ENCODE measurements around the gene STUM.
"Not testable (repeated sequence)": the region's sequence is repeated elsewhere in the genome, so short reads cannot be mapped to it uniquely, and the experiment has no call there.

Gene STUM

GRCh38 chr1:226627924-226628611, 79.5 kb downstream of the STUM start:
- DNase-seq (ENCODE audit: low read depth): no peak

- no peak for DNase-seq (ENCODE audit: low read depth)
Measured at GRCh38 chr1:226628612-226629155, 80.1 kb downstream of the STUM start.

- DNase-seq (ENCODE audit: low read depth): no peak
Measured at GRCh38 chr1:226629210-226629895, 80.8 kb downstream of the STUM start.

GRCh38 chr1:226629896-226630550, 81.5 kb downstream of the STUM start:
- DNase-seq (ENCODE audit: low read depth): no peak

GRCh38 chr1:226630592-226630991, 82.0 kb downstream of the STUM start:
- no peak for DNase-seq (ENCODE audit: low read depth)

GRCh38 chr1:226631229-226632000, 82.9 kb downstream of the STUM start:
- DNase-seq (ENCODE audit: low read depth): no peak

- DNase-seq (ENCODE audit: low read depth): no peak
Measured at GRCh38 chr1:226632169-226632879, 83.8 kb downstream of the STUM start.

GRCh38 chr1:226632922-226633351, 84.4 kb downstream of the STUM start:
- DNase-seq (ENCODE audit: low read depth): no peak

- no peak for DNase-seq (ENCODE audit: low read depth)
Measured at GRCh38 chr1:226633541-226634165, 85.1 kb downstream of the STUM start.

GRCh38 chr1:226634166-226634588, 85.6 kb downstream of the STUM start:
- DNase-seq (ENCODE audit: low read depth): peak; percentile 79

- no peak for DNase-seq (ENCODE audit: low read depth)
Measured at GRCh38 chr1:226634611-226635246, 86.2 kb downstream of the STUM start.

GRCh38 chr1:226635456-226635941, 86.9 kb downstream of the STUM start:
- no peak for DNase-seq (ENCODE audit: low read depth)

GRCh38 chr1:226636847-226637096, 88.2 kb downstream of the STUM start:
- DNase-seq (ENCODE audit: low read depth): no peak

- no peak for DNase-seq (ENCODE audit: low read depth)
Measured at GRCh38 chr1:226637147-226637935, 88.8 kb downstream of the STUM start.

- no peak for DNase-seq (ENCODE audit: low read depth)
Measured at GRCh38 chr1:226638001-226638601, 89.5 kb downstream of the STUM start.

GRCh38 chr1:226638608-226639007, 90.0 kb downstream of the STUM start:
- no peak for DNase-seq (ENCODE audit: low read depth)

GRCh38 chr1:226639206-226639605, 90.6 kb downstream of the STUM start:
- DNase-seq (ENCODE audit: low read depth): not testable (repeated sequence)

GRCh38 chr1:226639631-226640061, 91.1 kb downstream of the STUM start:
- DNase-seq (ENCODE audit: low read depth): no peak

Data from stimulated activated CD8-positive, alpha-beta memory T cell treated with anti-CD3 and anti-CD28 coated beads, Interleukin-15, amount 100 ng/mL, for 24 hours (primary cell).